GM11168 (cell line): ENCODE measurements around the gene RSPH6A.
"Not testable (repeated sequence)": the region's sequence is repeated elsewhere in the genome, so short reads cannot be mapped to it uniquely, and the experiment has no call there.

Experiments
- in situ Hi-C: fragments of 300-500 bp; cut with MboI; formaldehyde crosslinking; loops from one replicate; pipeline ENCODE4 v1.12.0; 2022; ENCODE audit warnings: low sequenced_read_pairs; ENCODE audit not compliant: unreplicated experiment

RSPH6A gene

GRCh38 chr19:45804959-45805230 is 10.2 kb downstream of the RSPH6A start:
- in situ Hi-C loops, result no loop called here

GRCh38 chr19:45804140-45804958 is 10.8 kb downstream of the RSPH6A start:
- in situ Hi-C loops, result no loop called here

- in situ Hi-C loops, result no loop called here
Observed at GRCh38 chr19:45801603-45802175, 13.4 kb downstream of the RSPH6A start.

GRCh38 chr19:45800070-45800553 is 15.0 kb downstream of the RSPH6A start:
- in situ Hi-C loops, result no loop called here

GRCh38 chr19:45799541-45799940 is 15.6 kb downstream of the RSPH6A start:
- in situ Hi-C loops, result not testable (repeated sequence)

GRCh38 chr19:45798995-45799517 is 16.1 kb downstream of the RSPH6A start:
- in situ Hi-C loops, result no loop called here

- in situ Hi-C loops, result no loop called here
Observed at GRCh38 chr19:45794627-45795026, 20.5 kb downstream of the RSPH6A start.

- in situ Hi-C loops, result no loop called here
Observed at GRCh38 chr19:45793876-45794275, 21.2 kb downstream of the RSPH6A start.

GRCh38 chr19:45793178-45793564 is 21.9 kb downstream of the RSPH6A start:
- in situ Hi-C loops, result no loop called here

GRCh38 chr19:45792470-45793177 is 22.5 kb downstream of the RSPH6A start, which contains the start of gene DMWD:
DMWD (minus strand) TSS chr19:45792845; CDS start chr19:45792756, 89 bp downstream.
- in situ Hi-C loops, result no loop called here

- in situ Hi-C loops, result no loop called here
Observed at GRCh38 chr19:45791744-45792469, 23.2 kb downstream of the RSPH6A start.

GRCh38 chr19:45790942-45791341 is 24.2 kb downstream of the RSPH6A start:
- in situ Hi-C loops, result no loop called here

GRCh38 chr19:45789035-45789786 is 25.9 kb downstream of the RSPH6A start:
- in situ Hi-C loops, result no loop called here

- in situ Hi-C loops, result no loop called here
Observed at GRCh38 chr19:45786533-45786894, 28.6 kb downstream of the RSPH6A start.

GRCh38 chr19:45785781-45786532 is 29.2 kb downstream of the RSPH6A start:
- in situ Hi-C loops, result no loop called here

GRCh38 chr19:45785097-45785496 is 30.0 kb downstream of the RSPH6A start:
- in situ Hi-C loops, result no loop called here

GRCh38 chr19:45784096-45784495 is 31.0 kb downstream of the RSPH6A start:
- in situ Hi-C loops, result no loop called here

GRCh38 chr19:45782820-45783785 is 32.0 kb downstream of the RSPH6A start:
- in situ Hi-C loops, result no loop called here
